Activated naive CD4-positive, alpha-beta T cell treated with anti-CD3 and anti-CD28 coated beads for 36 hours (primary cell): ENCODE measurements around the gene AMOTL1. TPM values are rescaled to one million over a fixed set of nuclear protein-coding genes. Genes with fewer than 3 reads are reported as not detected.

Experiments
- CTCF ChIA-PET: fragments of 350-600 bp; sonication (Branson Sonifier 250); formaldehyde crosslinking; loops from one replicate; lab custom pipeline; 2021; ENCODE audit warnings: antibody characterized with exemption; lab: Charles Lee
- DNase-seq: peaks from one replicate; pipeline ENCODE4 v3.0.0-alpha.2; 2020
- H3K27ac Mint-ChIP-seq: one replicate; pipeline ENCODE4 v1.8.0; 2021; ENCODE audit warnings: mild to moderate bottlenecking, mixed read lengths
- H3K27me3 Mint-ChIP-seq: one replicate; pipeline ENCODE4 v1.8.0; 2021; ENCODE audit warnings: low read depth, mixed read lengths
- H3K36me3 Mint-ChIP-seq: one replicate; pipeline ENCODE4 v1.8.0; 2021; ENCODE audit warnings: low read depth, mixed read lengths
- H3K4me1 Mint-ChIP-seq: one replicate; pipeline ENCODE4 v1.8.0; 2021; ENCODE audit warnings: low read depth, mixed read lengths
- H3K4me3 Mint-ChIP-seq: one replicate; pipeline ENCODE4 v1.8.0; 2021; ENCODE audit warnings: mild to moderate bottlenecking, moderate library complexity, mixed read lengths
- H3K9me3 Mint-ChIP-seq: one replicate; pipeline ENCODE4 v1.8.0; 2021; ENCODE audit warnings: mixed read lengths
- intact Hi-C: fragments of 100-400 bp; cut with micrococcal nuclease; formaldehyde crosslinking; loops from one replicate; pipeline ENCODE4 v1.15.1; 2023
- total RNA-seq, 2 experiments: library from RNA; stranded (reverse); gene quantifications; one replicate each; pipeline ENCODE4 v1.2.3, GENCODE V29; 2021

AMOTL1 gene
- total RNA-seq, 2 experiments from 2014 or later, result 0.43 to 1.0 TPM

DNA sequence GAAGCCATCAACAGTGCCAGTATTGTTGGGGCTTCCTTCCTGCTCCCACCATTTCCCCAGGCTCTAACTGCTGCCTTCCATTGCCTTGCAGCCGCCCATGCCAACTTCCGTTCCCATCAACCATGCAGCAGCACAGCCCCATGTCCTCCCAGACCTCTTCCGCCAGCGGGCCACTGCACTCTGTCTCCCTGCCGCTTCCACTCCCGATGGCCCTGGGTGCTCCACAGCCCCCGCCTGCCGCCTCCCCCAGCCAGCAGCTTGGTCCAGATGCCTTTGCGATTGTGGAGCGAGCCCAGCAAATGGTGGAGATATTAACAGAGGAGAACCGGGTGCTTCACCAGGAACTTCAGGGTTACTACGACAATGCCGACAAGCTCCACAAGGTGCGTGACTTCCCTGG, 53.3 kb downstream of the AMOTL1 start:
- Mint-ChIP-seq H3K36me3 (no peaks in the 10 kb centered on the region), H3K27ac (no peak overlapping the region), H3K27me3 (no peaks in the 10 kb centered on the region), H3K9me3 (no peaks in the 10 kb centered on the region), H3K4me1 (no peaks in the 10 kb centered on the region), H3K4me3 (no peak overlapping the region)
- intact Hi-C loops, result no loop called here
- no peak for DNase-seq
- CTCF ChIA-PET, result interaction anchor here (0.7 to 1.1 kb wide), 2 partner anchors 19 to 208 kb away, joined by 3 to 4 read pairs; no protein-coding TSS in a partner anchor

DNA sequence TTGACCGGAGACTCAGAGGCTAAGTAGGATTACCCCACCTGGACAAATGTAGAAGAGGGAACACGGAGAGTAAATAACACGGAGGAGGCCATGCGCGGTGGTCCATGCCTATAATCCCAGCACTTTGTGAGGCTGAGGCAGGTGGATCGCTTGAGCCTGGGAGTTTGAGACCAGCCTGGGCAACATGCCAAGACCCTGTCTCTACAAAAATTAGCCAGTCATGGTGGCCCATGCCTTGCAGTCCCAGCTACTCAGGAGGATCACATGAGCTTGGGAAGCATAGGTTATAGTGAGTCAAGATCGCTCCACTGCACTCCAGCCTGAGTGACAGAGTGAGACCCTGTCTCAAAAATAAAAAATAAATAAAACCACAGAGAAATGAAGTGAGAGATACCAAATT, 53.9 kb downstream of the AMOTL1 start:
- H3K36me3 Mint-ChIP-seq, result no peaks in the 10 kb centered on the region
- intact Hi-C loops, result no loop called here
- H3K27ac Mint-ChIP-seq, result no peak overlapping the region
- no peaks in the 10 kb centered on the region for H3K4me1 Mint-ChIP-seq
- DNase-seq, result no peak
- H3K9me3 Mint-ChIP-seq, result no peaks in the 10 kb centered on the region
- H3K4me3 Mint-ChIP-seq, result no peak overlapping the region
- CTCF ChIA-PET, result no interaction called here
- no peaks in the 10 kb centered on the region for H3K27me3 Mint-ChIP-seq

DNA sequence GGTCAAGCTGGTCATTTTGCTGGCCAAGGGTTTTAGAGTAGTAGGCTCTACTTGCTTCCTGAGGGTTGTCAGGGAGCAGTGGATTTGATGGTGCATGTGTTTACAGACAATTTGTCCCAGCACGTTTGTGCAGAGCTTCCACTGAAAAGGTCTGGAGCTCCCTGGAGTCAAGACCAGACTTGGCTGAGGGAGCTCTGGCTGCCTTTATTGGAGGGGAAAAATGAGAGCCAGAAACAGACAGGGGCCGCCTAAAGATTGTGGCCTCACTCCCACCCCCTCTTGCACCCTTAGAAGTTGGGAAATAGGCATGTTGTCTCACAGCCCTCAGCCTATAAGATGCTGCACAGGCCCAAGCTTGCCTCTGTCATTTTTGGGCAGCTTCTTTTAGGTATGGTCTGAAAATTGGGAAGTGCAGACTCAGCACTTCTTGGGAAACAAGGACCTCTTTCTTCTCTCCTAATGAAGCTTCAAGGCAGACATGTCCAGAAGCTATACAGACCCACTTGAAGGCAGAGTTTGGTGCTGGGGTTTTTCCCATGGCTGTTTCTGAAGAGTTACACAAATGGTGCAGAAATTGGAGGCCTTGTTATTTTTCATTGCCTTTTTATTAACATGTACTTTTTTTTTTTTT, 55.1 kb downstream of the AMOTL1 start:
- no peaks in the 10 kb centered on the region for H3K27me3 Mint-ChIP-seq
- CTCF ChIA-PET, result no interaction called here
- no peak overlapping the region for H3K4me3 Mint-ChIP-seq
- no peak overlapping the region for H3K27ac Mint-ChIP-seq
- DNase-seq, result no peak
- H3K36me3 Mint-ChIP-seq, result no peaks in the 10 kb centered on the region
- no peaks in the 10 kb centered on the region for H3K9me3 Mint-ChIP-seq
- no peaks in the 10 kb centered on the region for H3K4me1 Mint-ChIP-seq
- intact Hi-C loops, result no loop called here

DNA sequence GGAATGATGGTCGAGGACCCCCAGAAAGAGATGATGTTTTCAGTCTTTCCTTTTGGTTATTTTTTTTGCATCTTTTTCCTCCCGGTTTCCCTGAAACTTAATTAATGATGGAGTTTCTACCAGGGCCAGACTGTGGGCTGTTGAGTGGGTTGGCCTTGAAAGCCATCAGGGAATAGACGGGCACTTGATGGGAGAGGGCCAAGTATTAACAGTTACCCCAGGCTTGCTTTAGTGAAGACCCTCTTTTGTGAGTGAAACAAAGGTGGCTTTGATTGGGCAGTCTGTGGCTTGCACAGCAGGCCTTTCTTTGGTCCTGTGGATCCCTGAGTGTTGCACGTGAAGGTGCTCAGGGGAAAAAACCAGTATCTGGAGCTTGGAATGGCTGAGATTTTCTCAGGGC, 56.9 kb downstream of the AMOTL1 start:
- no peak overlapping the region for H3K27ac Mint-ChIP-seq
- DNase-seq, result no peak
- no peaks in the 10 kb centered on the region for H3K9me3 Mint-ChIP-seq
- H3K4me3 Mint-ChIP-seq, result no peak overlapping the region
- CTCF ChIA-PET, result no interaction called here
- intact Hi-C loops, result no loop called here
- no peaks in the 10 kb centered on the region for H3K27me3 Mint-ChIP-seq
- no peaks in the 10 kb centered on the region for H3K4me1 Mint-ChIP-seq
- H3K36me3 Mint-ChIP-seq, result no peaks in the 10 kb centered on the region

DNA sequence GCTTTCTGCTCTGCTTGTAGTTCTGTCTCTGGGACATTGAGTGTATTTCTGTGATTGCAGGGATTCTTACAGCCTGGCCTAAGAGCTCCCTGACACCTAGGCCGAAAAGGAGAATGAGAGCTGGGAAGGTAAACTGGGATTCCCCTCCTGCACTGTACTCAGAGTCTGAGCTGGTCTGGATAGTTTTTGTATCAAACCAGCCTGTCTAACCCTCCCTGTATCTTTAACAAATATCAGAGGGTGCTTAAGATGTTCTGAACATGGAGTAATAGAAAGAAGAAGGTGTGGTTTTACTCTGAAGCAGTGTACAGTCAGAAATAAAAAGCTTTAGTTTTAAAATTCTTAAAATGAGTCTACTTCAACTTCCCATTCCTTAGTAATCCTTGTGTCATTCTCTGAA, 57.3 kb downstream of the AMOTL1 start:
- intact Hi-C loops, result no loop called here
- Mint-ChIP-seq H3K36me3 (no peaks in the 10 kb centered on the region), H3K27me3 (no peaks in the 10 kb centered on the region), H3K4me1 (no peaks in the 10 kb centered on the region), H3K4me3 (no peak overlapping the region), H3K9me3 (no peaks in the 10 kb centered on the region), H3K27ac (no peak overlapping the region)
- no peak for DNase-seq
- CTCF ChIA-PET, result interaction anchor here (0.7 kb wide), 1 partner anchor 216 kb away, joined by 4 read pairs; no protein-coding TSS in a partner anchor

DNA sequence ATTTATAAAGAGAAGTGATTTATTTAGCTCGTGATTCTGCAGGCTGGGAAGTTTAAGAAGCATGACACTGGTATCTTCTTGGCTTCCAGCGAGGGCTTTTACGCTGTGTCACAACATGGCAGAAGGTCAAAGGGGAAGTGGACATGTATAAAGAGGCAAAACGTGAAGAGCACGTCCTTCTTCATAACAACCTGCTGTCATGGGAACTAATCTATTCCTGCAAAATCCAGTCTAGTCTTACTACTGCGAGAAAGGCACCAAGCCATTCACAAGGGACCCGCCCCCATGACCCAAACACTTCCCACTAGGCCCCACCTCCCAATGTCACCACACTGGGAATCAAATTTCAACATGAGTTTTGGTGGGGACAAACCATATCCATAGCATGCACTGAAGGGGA, 58.3 kb downstream of the AMOTL1 start:
- Mint-ChIP-seq H3K4me1 (no peaks in the 10 kb centered on the region), H3K36me3 (no peaks in the 10 kb centered on the region), H3K27ac (no peak overlapping the region), H3K27me3 (no peaks in the 10 kb centered on the region), H3K9me3 (no peaks in the 10 kb centered on the region), H3K4me3 (no peak overlapping the region)
- intact Hi-C loops, result no loop called here
- DNase-seq, result no peak
- CTCF ChIA-PET, result no interaction called here

DNA sequence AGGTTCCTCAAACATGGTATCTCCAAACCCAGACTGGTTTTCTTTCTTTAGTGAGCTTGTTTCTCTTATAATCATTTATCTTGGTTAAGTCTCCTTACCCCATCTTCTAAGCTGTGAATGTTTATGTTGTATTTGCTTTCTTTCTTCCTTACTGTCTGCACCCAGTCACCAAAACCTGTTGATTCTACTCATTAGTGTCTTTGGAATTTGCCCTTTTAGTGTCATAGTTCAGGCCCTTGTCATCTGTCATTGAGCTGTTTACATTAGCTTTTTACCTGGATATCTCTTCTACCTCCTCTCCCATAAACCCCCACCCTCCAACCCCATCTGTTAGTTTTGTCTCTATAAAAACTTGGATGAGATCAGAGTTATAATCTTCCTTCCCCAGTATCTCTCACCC, 59.9 kb downstream of the AMOTL1 start:
- intact Hi-C loops, result no loop called here
- Mint-ChIP-seq H3K4me3 (no peak overlapping the region), H3K27ac (no peak overlapping the region), H3K4me1 (no peaks in the 10 kb centered on the region), H3K27me3 (no peaks in the 10 kb centered on the region), H3K9me3 (no peaks in the 10 kb centered on the region), H3K36me3 (no peaks in the 10 kb centered on the region)
- no peak for DNase-seq
- CTCF ChIA-PET, result no interaction called here

DNA sequence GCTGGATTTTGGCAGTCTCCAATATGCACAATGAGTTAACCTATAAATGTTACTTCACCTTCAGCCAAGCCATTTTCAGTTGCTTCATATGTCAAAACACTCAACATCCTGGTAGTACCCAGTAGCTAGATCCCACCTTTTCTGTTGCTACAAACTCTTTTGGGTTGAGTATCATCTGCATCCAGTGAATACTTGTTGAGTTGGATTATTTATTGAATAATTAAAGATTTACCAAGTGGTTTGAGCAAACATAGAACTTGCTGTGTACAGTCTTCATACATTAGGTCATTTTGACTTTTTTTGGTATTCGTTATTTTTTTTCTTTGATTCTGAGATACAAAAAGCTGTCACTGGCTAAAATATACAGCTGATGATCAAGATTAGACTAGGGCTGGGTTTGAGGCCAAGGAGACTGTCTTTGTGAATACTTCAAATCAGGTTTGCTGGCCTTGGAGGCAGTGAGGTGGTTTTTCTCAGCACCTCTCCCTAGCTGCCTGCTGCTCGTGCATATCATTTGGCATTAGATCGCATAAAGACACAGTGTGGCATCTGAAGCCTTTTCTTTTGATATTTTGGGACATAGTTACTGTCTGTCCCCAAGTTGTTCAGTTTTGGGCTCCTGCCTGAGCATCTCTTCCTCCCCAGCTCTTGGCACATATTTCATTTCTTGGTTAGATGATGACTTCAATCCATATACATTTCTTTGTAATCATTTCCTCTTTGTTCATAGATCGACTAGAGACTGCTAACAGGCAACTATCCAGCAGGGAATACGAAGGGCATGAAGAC, 62.8 kb downstream of the AMOTL1 start:
- no peak for DNase-seq
- intact Hi-C loops, result no loop called here
- Mint-ChIP-seq H3K27ac (no peak overlapping the region), H3K4me1 (no peaks in the 10 kb centered on the region), H3K27me3 (no peaks in the 10 kb centered on the region), H3K4me3 (no peak overlapping the region), H3K9me3 (no peaks in the 10 kb centered on the region), H3K36me3 (no peaks in the 10 kb centered on the region)
- CTCF ChIA-PET, result no interaction called here

DNA sequence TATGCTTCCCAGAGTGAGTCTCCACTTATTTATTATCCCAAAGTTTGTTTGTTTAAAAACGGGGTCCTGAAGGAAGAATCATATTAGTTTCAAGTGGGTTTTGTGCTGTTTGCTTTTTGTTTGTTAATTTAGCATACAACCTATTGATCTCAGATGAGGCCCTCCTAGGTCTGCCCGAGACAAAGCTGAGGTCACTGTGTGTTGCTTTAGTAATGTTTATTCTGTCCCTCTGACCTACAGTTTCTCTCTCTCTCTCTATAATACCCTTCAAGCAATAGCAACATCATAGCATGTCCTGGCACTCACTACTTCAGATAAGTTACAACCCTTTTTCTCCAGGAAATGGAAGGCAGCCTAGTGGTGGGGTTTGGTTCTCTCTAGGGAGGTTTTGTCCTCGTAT, 63.4 kb downstream of the AMOTL1 start:
- Mint-ChIP-seq H3K9me3 (no peaks in the 10 kb centered on the region), H3K27me3 (no peaks in the 10 kb centered on the region), H3K36me3 (no peaks in the 10 kb centered on the region), H3K4me1 (no peaks in the 10 kb centered on the region), H3K27ac (no peak overlapping the region), H3K4me3 (no peak overlapping the region)
- intact Hi-C loops, result no loop called here
- DNase-seq, result no peak
- CTCF ChIA-PET, result no interaction called here

DNA sequence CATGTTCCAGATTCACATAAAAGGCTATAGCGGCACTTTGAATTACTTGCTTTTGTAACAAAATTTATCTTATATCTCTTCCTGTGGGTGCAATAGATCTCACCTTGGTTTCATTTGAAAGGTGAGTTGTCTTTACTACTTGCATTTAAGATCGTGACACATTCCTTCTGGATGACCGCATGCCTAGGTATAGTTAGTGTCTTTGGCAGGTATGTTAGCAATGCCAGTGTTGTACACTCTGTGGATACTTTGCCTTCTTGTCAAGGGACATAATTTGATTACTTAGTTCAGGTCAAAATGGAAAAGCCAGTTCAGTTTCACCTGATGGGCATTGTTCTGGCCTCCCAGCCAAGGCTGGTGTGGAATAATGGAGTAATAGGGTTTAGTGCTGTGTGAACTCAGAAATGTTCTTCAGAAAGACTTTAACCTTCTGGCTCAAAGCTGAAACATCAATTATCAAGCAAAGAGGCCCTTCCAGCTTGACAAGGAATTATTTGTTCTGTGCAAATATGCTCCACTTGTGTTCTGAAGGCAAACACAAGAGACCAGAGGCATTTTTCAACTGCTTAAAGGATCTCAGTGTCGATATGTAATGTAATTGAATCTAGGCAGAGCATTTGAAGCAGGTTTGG, 64.6 kb downstream of the AMOTL1 start:
- DNase-seq, result no peak
- Mint-ChIP-seq H3K27me3 (no peaks in the 10 kb centered on the region), H3K27ac (no peak overlapping the region), H3K4me3 (no peak overlapping the region), H3K36me3 (no peaks in the 10 kb centered on the region), H3K4me1 (no peaks in the 10 kb centered on the region), H3K9me3 (no peaks in the 10 kb centered on the region)
- intact Hi-C loops, result no loop called here
- CTCF ChIA-PET, result no interaction called here

DNA sequence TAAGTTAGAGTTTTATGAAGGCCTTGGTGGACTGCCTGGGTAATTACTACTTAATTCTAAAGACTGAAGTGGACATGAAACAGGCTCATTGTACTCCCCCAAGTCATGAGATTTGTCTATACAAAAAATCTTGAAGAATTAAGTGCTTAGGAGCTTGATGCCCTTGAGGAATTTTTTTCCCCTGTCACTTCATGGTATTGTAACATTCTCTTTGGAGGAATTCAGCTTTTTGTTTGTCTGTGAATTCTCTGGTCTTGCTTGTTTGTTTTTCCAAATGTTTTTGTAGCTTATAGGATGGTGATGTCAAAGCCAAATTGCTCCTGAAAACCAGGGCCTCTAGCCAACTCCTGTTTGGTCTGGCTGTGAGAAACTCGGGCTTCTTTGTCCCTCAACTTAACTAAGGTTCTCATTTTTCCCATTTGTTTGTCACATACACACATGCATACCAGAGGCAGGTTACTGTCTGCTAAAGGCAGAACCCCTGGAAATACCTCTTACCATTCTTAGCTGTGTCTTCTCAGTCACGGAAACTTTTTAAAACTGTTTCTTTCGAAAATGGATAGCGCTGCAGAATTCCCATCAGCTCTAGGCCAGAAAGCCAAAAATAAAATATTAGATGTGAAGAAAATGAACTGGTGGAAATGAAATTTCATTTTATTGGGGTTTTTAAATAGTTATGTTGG, 66.9 kb downstream of the AMOTL1 start:
- Mint-ChIP-seq H3K4me1 (no peaks in the 10 kb centered on the region), H3K4me3 (no peak overlapping the region)
- CTCF ChIA-PET, result interaction anchor here (0.7 to 2.1 kb wide), 3 partner anchors 12 to 46 kb away, joined by 3 to 5 read pairs (median 5); no protein-coding TSS in a partner anchor

DNA sequence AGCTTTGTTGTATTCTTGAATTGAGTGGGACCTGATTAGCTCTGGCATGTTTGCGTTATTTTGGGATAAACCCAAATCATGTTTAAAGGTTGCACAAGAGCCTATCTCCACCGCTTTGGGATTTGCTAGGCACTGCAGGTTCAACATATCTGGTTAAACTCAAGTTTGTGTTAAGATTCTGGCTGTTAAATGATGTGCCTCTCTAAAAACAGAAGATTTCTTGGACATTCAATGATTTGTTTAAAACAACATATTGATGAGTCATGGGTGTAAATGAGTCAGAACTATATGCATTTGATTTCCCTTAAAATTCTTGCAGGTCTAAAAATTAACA, 67.4 kb downstream of the AMOTL1 start:
- H3K36me3 Mint-ChIP-seq, result no peaks in the 10 kb centered on the region
- CTCF ChIA-PET, result interaction anchor here (1.2 to 2.1 kb wide), 2 partner anchors 11 to 15 kb away, joined by 3 to 5 read pairs; no protein-coding TSS in a partner anchor
- intact Hi-C loops, result no loop called here
- H3K27me3 Mint-ChIP-seq, result no peaks in the 10 kb centered on the region
- no peak overlapping the region for H3K27ac Mint-ChIP-seq
- no peak overlapping the region for H3K4me3 Mint-ChIP-seq
- no peaks in the 10 kb centered on the region for H3K4me1 Mint-ChIP-seq
- no peak for DNase-seq
- no peaks in the 10 kb centered on the region for H3K9me3 Mint-ChIP-seq

More for the DNA sequence above, 66.9 kb downstream of the AMOTL1 start:
- Mint-ChIP-seq H3K9me3 (no peaks in the 10 kb centered on the region), H3K36me3 (no peaks in the 10 kb centered on the region), H3K27me3 (no peaks in the 10 kb centered on the region), H3K27ac (no peak overlapping the region)
- DNase-seq, result no peak
- intact Hi-C loops, result no loop called here
